SK-N-SH treated with all-trans-retinoic acid at 6 μM for 48 hours (cell line): Measurements from ENCODE around the gene CHDH.

ENCODE experiments used
- ATAC-seq: fragments of 200-7000 bp; cut with Tn5 transposase; 3 replicates; pipeline ENCODE4 v1.9.1; 2020; ENCODE audit warnings: mild to moderate bottlenecking, moderate library complexity
- ARNTL ChIP-seq: fragments of 450-650 bp; formaldehyde crosslinking; IDR thresholded peaks from 2 replicates; pipeline ENCODE4 v1.5.0; 2020; ENCODE audit warnings: low read depth, mild to moderate bottlenecking, moderate library complexity, borderline replicate concordance
- GLIS3 ChIP-seq: fragments of 250-450 bp; sonication (Bioruptor Pico); IDR thresholded peaks from 2 replicates; pipeline ENCODE4 v1.5.0; 2020; ENCODE audit warnings: mild to moderate bottlenecking, moderate library complexity
- ISL1 ChIP-seq: fragments of 250-450 bp; sonication (Bioruptor Pico); IDR thresholded peaks from 2 replicates; pipeline ENCODE4 v2.1.2; 2022; ENCODE audit warnings: mild to moderate bottlenecking, moderate library complexity
- OSR1 ChIP-seq: fragments of 250-450 bp; sonication (Bioruptor Pico); IDR thresholded peaks from 2 replicates; pipeline ENCODE4 v1.8.0; 2022; ENCODE audit warnings: moderate library complexity, mild to moderate bottlenecking, inconsistent platforms
- PPARA ChIP-seq: fragments of 250-450 bp; sonication (Bioruptor Pico); IDR thresholded peaks from 2 replicates; pipeline ENCODE4 v1.5.0; 2020; ENCODE audit warnings: mild to moderate bottlenecking, borderline replicate concordance
- RARB ChIP-seq: fragments of 250-450 bp; sonication (Bioruptor Pico); IDR thresholded peaks from 2 replicates; pipeline ENCODE4 v1.8.0; 2021; ENCODE audit warnings: mild to moderate bottlenecking, moderate library complexity
- SNAI2 ChIP-seq: fragments of 250-450 bp; sonication (Bioruptor Pico); IDR thresholded peaks from 2 replicates; pipeline ENCODE4 v1.5.0; 2020; ENCODE audit warnings: mild to moderate bottlenecking, moderate library complexity
- TCF4 ChIP-seq: fragments of 250-450 bp; sonication (Bioruptor Pico); IDR thresholded peaks from 2 replicates; pipeline ENCODE4 v1.8.0; 2021; ENCODE audit warnings: mild to moderate bottlenecking, moderate library complexity, borderline replicate concordance
- TOX ChIP-seq: fragments of 250-450 bp; sonication (Bioruptor Pico); IDR thresholded peaks from 2 replicates; pipeline ENCODE4 v1.8.0; 2021; ENCODE audit warnings: mild to moderate bottlenecking, moderate library complexity, borderline replicate concordance
- ZC3H10 ChIP-seq: fragments of 250-450 bp; sonication (Bioruptor Pico); IDR thresholded peaks from 2 replicates; pipeline ENCODE4 v1.5.1; 2021; ENCODE audit warnings: mild to moderate bottlenecking, moderate library complexity
- ZFP3 ChIP-seq: fragments of 250-450 bp; sonication (Bioruptor Pico); IDR thresholded peaks from 2 replicates; pipeline ENCODE4 v1.5.0; 2020; ENCODE audit warnings: mild to moderate bottlenecking, moderate library complexity
- ZNF565 ChIP-seq: fragments of 450-650 bp; formaldehyde crosslinking; conservative IDR thresholded peaks from 2 replicates; pipeline ENCODE4 v1.5.0; 2020; ENCODE audit warnings: low read depth, mild to moderate bottlenecking, moderate library complexity
- TF ChIP-seq, protein P1 (sequence below): fragments of 250-450 bp; sonication (Bioruptor Pico); IDR thresholded peaks from 2 replicates; pipeline ENCODE4 v1.5.0; 2020; ENCODE audit warnings: mild to moderate bottlenecking, moderate library complexity
- TF ChIP-seq, protein P2 (sequence below): fragments of 250-450 bp; sonication (Bioruptor Pico); IDR thresholded peaks from 2 replicates; pipeline ENCODE4 v1.8.0; 2021; ENCODE audit warnings: low read depth, mild to moderate bottlenecking, moderate library complexity, borderline replicate concordance
- TF ChIP-seq, protein P3 (sequence below): fragments of 250-450 bp; sonication (Bioruptor Pico); IDR thresholded peaks from 2 replicates; pipeline ENCODE4 v1.8.0; 2020; ENCODE audit warnings: mild to moderate bottlenecking, moderate library complexity, borderline replicate concordance
- TF ChIP-seq, protein P4 (sequence below): fragments of 250-450 bp; sonication (Bioruptor Pico); IDR thresholded peaks from 2 replicates; pipeline ENCODE4 v1.5.1; 2021; ENCODE audit warnings: mild to moderate bottlenecking, moderate library complexity
- TF ChIP-seq, protein P5 (sequence below): fragments of 250-450 bp; sonication (Bioruptor Pico); IDR thresholded peaks from 2 replicates; pipeline ENCODE4 v1.5.1; 2020; ENCODE audit warnings: low read depth, mild to moderate bottlenecking, moderate library complexity

CHDH gene

DNA sequence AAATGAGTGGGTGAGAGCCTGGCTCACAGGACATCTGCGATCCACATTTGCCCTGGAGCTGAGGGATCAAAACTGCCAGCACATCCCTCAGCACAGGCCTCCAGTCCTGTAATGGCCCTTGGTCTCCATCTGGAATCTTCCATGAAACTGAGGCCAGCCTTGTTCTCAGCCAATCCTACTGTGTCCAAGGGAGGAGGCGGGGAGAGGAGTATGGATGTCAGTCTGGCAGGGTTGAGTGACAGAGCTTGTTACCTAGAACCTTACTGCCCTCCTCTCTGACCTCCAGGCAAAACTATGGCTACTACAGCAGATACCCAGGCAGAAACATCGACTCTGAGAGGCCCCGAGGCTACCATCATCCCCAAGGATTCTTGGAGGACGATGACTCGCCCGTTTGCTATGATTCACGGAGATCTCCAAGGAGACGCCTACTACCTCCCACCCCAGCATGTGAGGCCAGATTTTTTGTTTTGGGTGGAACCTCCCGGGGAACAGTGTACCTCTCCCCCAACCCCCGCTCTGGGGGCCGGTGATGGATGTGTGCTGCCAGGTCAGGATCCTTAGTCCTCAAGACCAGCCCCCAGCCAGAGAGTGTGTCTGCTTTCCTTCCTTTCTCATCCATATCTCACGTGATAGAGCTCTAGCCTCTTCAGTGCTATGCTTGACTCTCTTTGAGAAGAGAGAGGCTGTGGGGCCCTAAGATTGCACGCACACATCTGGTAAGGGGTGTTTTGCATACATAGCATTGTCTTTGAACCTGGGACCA, 41.3 kb downstream of the CHDH start:
- TF ChIP-seq, protein P1, sequence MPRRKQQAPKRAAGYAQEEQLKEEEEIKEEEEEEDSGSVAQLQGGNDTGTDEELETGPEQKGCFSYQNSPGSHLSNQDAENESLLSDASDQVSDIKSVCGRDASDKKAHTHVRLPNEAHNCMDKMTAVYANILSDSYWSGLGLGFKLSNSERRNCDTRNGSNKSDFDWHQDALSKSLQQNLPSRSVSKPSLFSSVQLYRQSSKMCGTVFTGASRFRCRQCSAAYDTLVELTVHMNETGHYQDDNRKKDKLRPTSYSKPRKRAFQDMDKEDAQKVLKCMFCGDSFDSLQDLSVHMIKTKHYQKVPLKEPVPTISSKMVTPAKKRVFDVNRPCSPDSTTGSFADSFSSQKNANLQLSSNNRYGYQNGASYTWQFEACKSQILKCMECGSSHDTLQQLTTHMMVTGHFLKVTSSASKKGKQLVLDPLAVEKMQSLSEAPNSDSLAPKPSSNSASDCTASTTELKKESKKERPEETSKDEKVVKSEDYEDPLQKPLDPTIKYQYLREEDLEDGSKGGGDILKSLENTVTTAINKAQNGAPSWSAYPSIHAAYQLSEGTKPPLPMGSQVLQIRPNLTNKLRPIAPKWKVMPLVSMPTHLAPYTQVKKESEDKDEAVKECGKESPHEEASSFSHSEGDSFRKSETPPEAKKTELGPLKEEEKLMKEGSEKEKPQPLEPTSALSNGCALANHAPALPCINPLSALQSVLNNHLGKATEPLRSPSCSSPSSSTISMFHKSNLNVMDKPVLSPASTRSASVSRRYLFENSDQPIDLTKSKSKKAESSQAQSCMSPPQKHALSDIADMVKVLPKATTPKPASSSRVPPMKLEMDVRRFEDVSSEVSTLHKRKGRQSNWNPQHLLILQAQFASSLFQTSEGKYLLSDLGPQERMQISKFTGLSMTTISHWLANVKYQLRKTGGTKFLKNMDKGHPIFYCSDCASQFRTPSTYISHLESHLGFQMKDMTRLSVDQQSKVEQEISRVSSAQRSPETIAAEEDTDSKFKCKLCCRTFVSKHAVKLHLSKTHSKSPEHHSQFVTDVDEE (CRISPR knock-in tag), result no peak
- TF ChIP-seq ZNF565 (CRISPR knock-in tag) (no peak), ISL1 (no peak), RARB (no peak), OSR1 (CRISPR knock-in tag) (no peak), TCF4 (CRISPR knock-in tag) (no peak), TOX (CRISPR knock-in tag) (no peak), ARNTL (CRISPR knock-in tag) (no peak), ZC3H10 (CRISPR knock-in tag) (no peak), ZFP3 (CRISPR knock-in tag) (no peak), GLIS3 (CRISPR knock-in tag) (no peak), SNAI2 (CRISPR knock-in tag) (no peak), PPARA (CRISPR knock-in tag) (no peak)
- TF ChIP-seq, protein P2, sequence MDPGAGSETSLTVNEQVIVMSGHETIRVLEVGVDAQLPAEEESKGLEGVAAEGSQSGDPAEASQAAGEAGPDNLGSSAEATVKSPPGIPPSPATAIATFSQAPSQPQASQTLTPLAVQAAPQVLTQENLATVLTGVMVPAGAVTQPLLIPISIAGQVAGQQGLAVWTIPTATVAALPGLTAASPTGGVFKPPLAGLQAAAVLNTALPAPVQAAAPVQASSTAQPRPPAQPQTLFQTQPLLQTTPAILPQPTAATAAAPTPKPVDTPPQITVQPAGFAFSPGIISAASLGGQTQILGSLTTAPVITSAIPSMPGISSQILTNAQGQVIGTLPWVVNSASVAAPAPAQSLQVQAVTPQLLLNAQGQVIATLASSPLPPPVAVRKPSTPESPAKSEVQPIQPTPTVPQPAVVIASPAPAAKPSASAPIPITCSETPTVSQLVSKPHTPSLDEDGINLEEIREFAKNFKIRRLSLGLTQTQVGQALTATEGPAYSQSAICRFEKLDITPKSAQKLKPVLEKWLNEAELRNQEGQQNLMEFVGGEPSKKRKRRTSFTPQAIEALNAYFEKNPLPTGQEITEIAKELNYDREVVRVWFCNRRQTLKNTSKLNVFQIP, result no peak
- TF ChIP-seq, protein P3, sequence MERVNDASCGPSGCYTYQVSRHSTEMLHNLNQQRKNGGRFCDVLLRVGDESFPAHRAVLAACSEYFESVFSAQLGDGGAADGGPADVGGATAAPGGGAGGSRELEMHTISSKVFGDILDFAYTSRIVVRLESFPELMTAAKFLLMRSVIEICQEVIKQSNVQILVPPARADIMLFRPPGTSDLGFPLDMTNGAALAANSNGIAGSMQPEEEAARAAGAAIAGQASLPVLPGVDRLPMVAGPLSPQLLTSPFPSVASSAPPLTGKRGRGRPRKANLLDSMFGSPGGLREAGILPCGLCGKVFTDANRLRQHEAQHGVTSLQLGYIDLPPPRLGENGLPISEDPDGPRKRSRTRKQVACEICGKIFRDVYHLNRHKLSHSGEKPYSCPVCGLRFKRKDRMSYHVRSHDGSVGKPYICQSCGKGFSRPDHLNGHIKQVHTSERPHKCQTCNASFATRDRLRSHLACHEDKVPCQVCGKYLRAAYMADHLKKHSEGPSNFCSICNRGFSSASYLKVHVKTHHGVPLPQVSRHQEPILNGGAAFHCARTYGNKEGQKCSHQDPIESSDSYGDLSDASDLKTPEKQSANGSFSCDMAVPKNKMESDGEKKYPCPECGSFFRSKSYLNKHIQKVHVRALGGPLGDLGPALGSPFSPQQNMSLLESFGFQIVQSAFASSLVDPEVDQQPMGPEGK (CRISPR knock-in tag), result no peak
- TF ChIP-seq, protein P4, sequence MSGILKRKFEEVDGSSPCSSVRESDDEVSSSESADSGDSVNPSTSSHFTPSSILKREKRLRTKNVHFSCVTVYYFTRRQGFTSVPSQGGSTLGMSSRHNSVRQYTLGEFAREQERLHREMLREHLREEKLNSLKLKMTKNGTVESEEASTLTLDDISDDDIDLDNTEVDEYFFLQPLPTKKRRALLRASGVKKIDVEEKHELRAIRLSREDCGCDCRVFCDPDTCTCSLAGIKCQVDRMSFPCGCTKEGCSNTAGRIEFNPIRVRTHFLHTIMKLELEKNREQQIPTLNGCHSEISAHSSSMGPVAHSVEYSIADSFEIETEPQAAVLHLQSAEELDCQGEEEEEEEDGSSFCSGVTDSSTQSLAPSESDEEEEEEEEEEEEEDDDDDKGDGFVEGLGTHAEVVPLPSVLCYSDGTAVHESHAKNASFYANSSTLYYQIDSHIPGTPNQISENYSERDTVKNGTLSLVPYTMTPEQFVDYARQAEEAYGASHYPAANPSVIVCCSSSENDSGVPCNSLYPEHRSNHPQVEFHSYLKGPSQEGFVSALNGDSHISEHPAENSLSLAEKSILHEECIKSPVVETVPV, result no peak
- TF ChIP-seq, protein P5, sequence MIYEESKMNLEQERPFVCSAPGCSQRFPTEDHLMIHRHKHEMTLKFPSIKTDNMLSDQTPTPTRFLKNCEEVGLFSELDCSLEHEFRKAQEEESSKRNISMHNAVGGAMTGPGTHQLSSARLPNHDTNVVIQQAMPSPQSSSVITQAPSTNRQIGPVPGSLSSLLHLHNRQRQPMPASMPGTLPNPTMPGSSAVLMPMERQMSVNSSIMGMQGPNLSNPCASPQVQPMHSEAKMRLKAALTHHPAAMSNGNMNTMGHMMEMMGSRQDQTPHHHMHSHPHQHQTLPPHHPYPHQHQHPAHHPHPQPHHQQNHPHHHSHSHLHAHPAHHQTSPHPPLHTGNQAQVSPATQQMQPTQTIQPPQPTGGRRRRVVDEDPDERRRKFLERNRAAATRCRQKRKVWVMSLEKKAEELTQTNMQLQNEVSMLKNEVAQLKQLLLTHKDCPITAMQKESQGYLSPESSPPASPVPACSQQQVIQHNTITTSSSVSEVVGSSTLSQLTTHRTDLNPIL, result no peak
- ATAC-seq, result peak; percentile 77

DNA sequence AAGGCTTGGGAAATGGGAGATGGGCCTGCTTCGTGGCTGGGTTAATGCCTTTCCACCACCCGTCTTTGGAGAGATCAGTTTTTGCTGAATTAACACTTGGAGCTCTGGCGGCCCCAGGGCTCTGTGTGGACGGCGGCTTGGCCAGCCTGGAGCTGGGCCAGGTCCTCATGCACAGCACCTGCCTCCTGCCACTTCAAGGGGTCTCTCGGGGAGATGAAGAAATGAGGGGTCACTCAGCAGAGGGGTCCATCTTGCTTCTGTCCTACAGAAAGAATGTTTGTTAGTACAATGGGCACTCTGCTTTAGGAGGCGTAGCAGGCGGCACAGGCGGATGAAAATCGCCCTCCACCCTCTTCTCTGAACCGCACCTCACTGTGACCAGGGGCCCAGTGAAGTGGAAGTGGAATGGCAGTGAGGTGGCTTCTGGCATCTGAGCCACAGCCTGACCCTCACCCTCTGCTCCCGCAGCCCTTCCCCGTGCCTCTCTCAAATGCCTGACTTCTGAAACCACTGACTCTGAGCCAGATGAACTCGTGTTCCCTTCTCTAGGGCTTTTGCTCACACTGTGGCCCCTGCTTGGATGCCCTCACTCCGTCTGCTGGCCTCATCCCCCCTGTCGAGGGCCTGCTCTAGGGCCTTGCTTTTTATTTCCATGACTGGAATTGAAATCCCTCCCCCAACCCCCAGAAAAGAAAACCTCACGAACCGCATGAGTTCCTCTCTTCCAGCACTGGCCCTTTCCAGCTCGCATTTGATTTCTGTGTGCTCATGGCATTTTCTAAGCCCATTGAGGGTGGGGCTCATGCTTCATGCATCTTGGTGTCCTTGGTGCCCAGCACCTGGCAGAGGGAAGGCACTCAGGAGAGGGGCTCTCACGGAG, 42.2 kb downstream of the CHDH start:
- TF ChIP-seq ZFP3 (CRISPR knock-in tag) (no peak), RARB (no peak), ZNF565 (CRISPR knock-in tag) (no peak), ARNTL (CRISPR knock-in tag) (no peak), ZC3H10 (CRISPR knock-in tag) (no peak)
- TF ChIP-seq, protein P3 (CRISPR knock-in tag), result no peak
- TF ChIP-seq, protein P2, result no peak
- ATAC-seq, result no peak
